T-cell (primary cell): ENCODE data around the gene SLC8A1. TPM values are rescaled to one million over a fixed set of nuclear protein-coding genes. Genes with fewer than 3 reads are reported as not detected.

ENCODE experiments used
- ATAC-seq, 4 experiments: fragments of 200-7000 bp in 3 of 4; fragments of 150-1000 bp in 1 of 4; cut with Tn5 transposase; replicated peaks in 1 of 4; 1 replicate in 3 of 4; 2 replicates in 1 of 4; pipeline ENCODE4 v1.10.0; 2021; ENCODE audit warnings: moderate library complexity in 3 of 4, mild to moderate bottlenecking in 2 of 4, moderate number of reproducible peaks in 1 of 4
- CTCF ChIA-PET, 2 donors: fragments of 300-600 bp; sonication (Branson Sonifier 250); formaldehyde crosslinking; loops; one replicate each; lab custom pipeline; 2022; ENCODE audit warnings: antibody characterized with exemption in 2 of 2; lab: Charles Lee
- POLR2A ChIA-PET, 2 donors: fragments of 300-600 bp; sonication (Branson Sonifier 250); formaldehyde crosslinking; loops; one replicate each; lab custom pipeline; 2022; ENCODE audit warnings: antibody characterized with exemption in 2 of 2; lab: Charles Lee
- DNase-seq, 35 experiments: peaks; one replicate each; pipeline versions ENCODE4 v3.0.0 to v3.0.0-alpha.2; 2013 to 2023
- H3K27ac ChIP-seq: one replicate; pipeline ENCODE4 v1.5.1; 2013; ENCODE audit warnings: low read length
- H3K27me3 ChIP-seq, 2 experiments: replicated peaks in 1 of 2; 1 replicate in 1 of 2; 2 replicates in 1 of 2; pipeline versions ENCODE4 v1.6.1 to v1.7.0; 2013; ENCODE audit warnings: low read length in 1 of 2, mixed read lengths in 1 of 2; ENCODE audit not compliant: control insufficient read depth in 2 of 2, insufficient read depth in 2 of 2; ENCODE audit errors: extremely low read depth in 1 of 2
- H3K36me3 ChIP-seq, 2 donors: 1 replicate in 1 of 2; 2 replicates in 1 of 2; pipeline versions ENCODE4 v1.6.1 to v1.7.0; 2013; ENCODE audit warnings: low read length in 1 of 2; ENCODE audit not compliant: control insufficient read depth in 2 of 2, insufficient read depth in 1 of 2; ENCODE audit errors: extremely low read depth in 1 of 2
- H3K4me1 ChIP-seq, 2 experiments: 1 replicate in 1 of 2; 2 replicates in 1 of 2; pipeline versions ENCODE4 v1.6.1 to v1.7.0; 2013; ENCODE audit warnings: low read length in 2 of 2, mixed read lengths in 1 of 2; ENCODE audit not compliant: insufficient read depth in 2 of 2, control insufficient read depth in 1 of 2; ENCODE audit errors: extremely low read depth in 1 of 2
- H3K4me3 ChIP-seq, 2 donors: 1 replicate in 1 of 2; 2 replicates in 1 of 2; pipeline versions ENCODE4 v1.5.1 to v1.7.0; 2013; ENCODE audit warnings: mild to moderate bottlenecking in 2 of 2, low read length in 1 of 2, moderate library complexity in 1 of 2; ENCODE audit not compliant: control insufficient read depth in 1 of 2; ENCODE audit errors: extremely low read depth in 1 of 2
- H3K9me3 ChIP-seq: 2 replicates; pipeline ENCODE4 v1.7.0; 2013
- H3K27ac Mint-ChIP-seq, 2 donors: one replicate each; pipeline ENCODE4 v1.8.0; 2020 to 2021; ENCODE audit warnings: mild to moderate bottlenecking in 2 of 2, mixed read lengths in 2 of 2
- H3K27me3 Mint-ChIP-seq, 2 donors: one replicate each; pipeline ENCODE4 v1.8.0; 2021 to 2022; ENCODE audit warnings: mixed read lengths in 2 of 2
- H3K36me3 Mint-ChIP-seq: one replicate; pipeline ENCODE4 v1.8.0; 2021; ENCODE audit warnings: mixed read lengths
- H3K4me1 Mint-ChIP-seq, 3 donors: one replicate each; pipeline ENCODE4 v1.8.0; 2020 to 2022; ENCODE audit warnings: mixed read lengths in 3 of 3, mild to moderate bottlenecking in 1 of 3
- H3K4me3 Mint-ChIP-seq, 3 donors: one replicate each; pipeline ENCODE4 v1.8.0; 2020 to 2022; ENCODE audit warnings: mild to moderate bottlenecking in 3 of 3, mixed read lengths in 3 of 3, moderate library complexity in 3 of 3
- H3K9me3 Mint-ChIP-seq, 3 donors: one replicate each; pipeline ENCODE4 v1.8.0; 2020 to 2022; ENCODE audit warnings: mixed read lengths in 3 of 3
- WGBS: methylation state at CpG from one replicate; pipeline ENCODE4 v1.1.5; 2013; ENCODE audit warnings: missing lambda C conversion rate; ENCODE audit not compliant: insufficient coverage; 5-methylcytosine and 5-hydroxymethylcytosine counted together
- total RNA-seq, 35 experiments: library from RNA in 6 of 35; stranded (reverse) in 6 of 35; fragments of 120-200 nt in 1 of 35; gene quantifications; one replicate each; pipeline versions ENCODE4 v1.2.1 to v1.2.4 and lab custom pipeline; 2013 to 2026

SLC8A1 gene
- total RNA-seq, 5 donors from 2014 or later (not counting 1 experiment from before 2014, with no cell fraction given): 0.09 to 0.35 (median 0.13) TPM

GRCh38 chr2:40103590-40103989 is 348.3 kb downstream of the SLC8A1 start:
- Histone ChIP-seq H3K4me1 (no peaks in the 10 kb centered on the region), H3K9me3 (no peaks in the 10 kb centered on the region), H3K27me3 (no peaks in the 10 kb centered on the region), H3K4me3 (no peak overlapping the region), H3K36me3 (no peaks in the 10 kb centered on the region), H3K27ac (no peak overlapping the region)
- ChIA-PET POLR2A (no interaction called here), CTCF (no interaction called here)
- DNase-seq (no peak), ATAC-seq (no peak)
- Mint-ChIP-seq H3K4me1 (no peaks in the 10 kb centered on the region), H3K27ac (no peak overlapping the region), H3K9me3 (no peaks in the 10 kb centered on the region), H3K36me3 (no peaks in the 10 kb centered on the region), H3K27me3 (no peaks in the 10 kb centered on the region), H3K4me3 (no peak overlapping the region)
- WGBS: no CpG with 5 or more reads among the region's 2 CpGs

- POLR2A ChIA-PET: no interaction called here
- no peak overlapping the region for H3K4me3 ChIP-seq
- CTCF ChIA-PET: no interaction called here
- H3K27me3 ChIP-seq: no peaks in the 10 kb centered on the region
- Mint-ChIP-seq H3K36me3 (no peaks in the 10 kb centered on the region), H3K27me3 (no peaks in the 10 kb centered on the region), H3K4me3 (no peak overlapping the region), H3K9me3 (no peaks in the 10 kb centered on the region), H3K27ac (no peak overlapping the region), H3K4me1 (no peaks in the 10 kb centered on the region)
- no peak overlapping the region for H3K27ac ChIP-seq
- no CpG with 5 or more reads among the region's 3 CpGs for WGBS
- H3K36me3 ChIP-seq: no peaks in the 10 kb centered on the region
- DNase-seq: no peak
- no peaks in the 10 kb centered on the region for H3K9me3 ChIP-seq
- no peak for ATAC-seq
- H3K4me1 ChIP-seq: no peaks in the 10 kb centered on the region
Measured at GRCh38 chr2:40103163-40103562, 348.7 kb downstream of the SLC8A1 start.

GRCh38 chr2:40102447-40102846 is 349.4 kb downstream of the SLC8A1 start:
- H3K4me1 Mint-ChIP-seq: no peaks in the 10 kb centered on the region
- H3K9me3 Mint-ChIP-seq: no peaks in the 10 kb centered on the region
- Histone ChIP-seq H3K27ac (no peak overlapping the region), H3K9me3 (no peaks in the 10 kb centered on the region), H3K4me1 (no peaks in the 10 kb centered on the region), H3K4me3 (no peak overlapping the region), H3K36me3 (no peaks in the 10 kb centered on the region), H3K27me3 (no peaks in the 10 kb centered on the region)
- no peak overlapping the region for H3K27ac Mint-ChIP-seq
- ATAC-seq: no peak
- H3K4me3 Mint-ChIP-seq: no peak overlapping the region
- ChIA-PET CTCF (no interaction called here), POLR2A (no interaction called here)
- 72% methylated on average over 3 of the region's 6 CpGs for WGBS
- H3K27me3 Mint-ChIP-seq: no peaks in the 10 kb centered on the region
- DNase-seq: no peak
- no peaks in the 10 kb centered on the region for H3K36me3 Mint-ChIP-seq

- Mint-ChIP-seq H3K27ac (no peak overlapping the region), H3K9me3 (no peaks in the 10 kb centered on the region)
- H3K4me3 ChIP-seq: no peak overlapping the region
Measured at GRCh38 chr2:40101131-40101575, 350.7 kb downstream of the SLC8A1 start.

GRCh38 chr2:40100676-40101075 is 351.2 kb downstream of the SLC8A1 start:
- no peaks in the 10 kb centered on the region for H3K9me3 ChIP-seq
- no peaks in the 10 kb centered on the region for H3K27me3 Mint-ChIP-seq
- H3K36me3 Mint-ChIP-seq: no peaks in the 10 kb centered on the region
- no peak overlapping the region for H3K4me3 ChIP-seq
- H3K4me1 Mint-ChIP-seq: no peaks in the 10 kb centered on the region
- no peak for ATAC-seq
- ChIA-PET CTCF (no interaction called here), POLR2A (no interaction called here)
- H3K4me3 Mint-ChIP-seq: no peak overlapping the region
- H3K4me1 ChIP-seq: no peaks in the 10 kb centered on the region
- H3K9me3 Mint-ChIP-seq: no peaks in the 10 kb centered on the region
- no peaks in the 10 kb centered on the region for H3K36me3 ChIP-seq
- no peak overlapping the region for H3K27ac Mint-ChIP-seq
- 100% methylated on average over 1 of the region's 3 CpGs for WGBS
- H3K27ac ChIP-seq: no peak overlapping the region
- DNase-seq: no peak
- no peaks in the 10 kb centered on the region for H3K27me3 ChIP-seq

More at GRCh38 chr2:40101131-40101575, 350.7 kb downstream of the SLC8A1 start:
- H3K4me1 ChIP-seq: no peaks in the 10 kb centered on the region
- H3K27me3 ChIP-seq: no peaks in the 10 kb centered on the region
- ChIA-PET CTCF (no interaction called here), POLR2A (no interaction called here)
- H3K36me3 Mint-ChIP-seq: no peaks in the 10 kb centered on the region
- H3K4me3 Mint-ChIP-seq: no peak overlapping the region
- WGBS: no CpG with 5 or more reads among the region's 1 CpG
- no peaks in the 10 kb centered on the region for H3K27me3 Mint-ChIP-seq
- H3K4me1 Mint-ChIP-seq: no peaks in the 10 kb centered on the region
- ATAC-seq: no peak
- H3K9me3 ChIP-seq: no peaks in the 10 kb centered on the region
- no peak overlapping the region for H3K27ac ChIP-seq
- H3K36me3 ChIP-seq: no peaks in the 10 kb centered on the region
- no peak for DNase-seq

- Histone ChIP-seq H3K4me3 (no peak overlapping the region), H3K27me3 (no peaks in the 10 kb centered on the region), H3K36me3 (no peaks in the 10 kb centered on the region), H3K4me1 (no peaks in the 10 kb centered on the region), H3K9me3 (no peaks in the 10 kb centered on the region), H3K27ac (no peak overlapping the region)
- ChIA-PET POLR2A (no interaction called here), CTCF (no interaction called here)
- no peaks in the 10 kb centered on the region for H3K9me3 Mint-ChIP-seq
- no peak overlapping the region for H3K27ac Mint-ChIP-seq
- no peaks in the 10 kb centered on the region for H3K36me3 Mint-ChIP-seq
- H3K27me3 Mint-ChIP-seq: no peaks in the 10 kb centered on the region
- H3K4me1 Mint-ChIP-seq: no peaks in the 10 kb centered on the region
- no peak overlapping the region for H3K4me3 Mint-ChIP-seq
- DNase-seq (no peak), ATAC-seq (no peak)
- no CpG with 5 or more reads among the region's 9 CpGs for WGBS
Measured at GRCh38 chr2:40098786-40099470, 353.0 kb downstream of the SLC8A1 start.
